ENCODE results near the gene FBXL15.
A peak's percentile ranks its signal among the peaks of the same experiment; 100 is the strongest.
"Not testable (repeated sequence)": the region's sequence is repeated elsewhere in the genome, so short reads cannot be mapped to it uniquely, and the experiment has no call there.

The FBXL15 gene

GRCh38 chr10:102431452-102432124, 11.0 kb downstream of the FBXL15 start:
- no peak for DNase-seq

GRCh38 chr10:102432162-102432950, 11.7 kb downstream of the FBXL15 start, which contains the start of gene CUEDC2:
Gene CUEDC2, minus strand, starts transcription at chr10:102432574. Its CDS starts 7,386 bp downstream, at chr10:102425188.
- peak; percentile 81 for DNase-seq

GRCh38 chr10:102433619-102434046, 13.0 kb downstream of the FBXL15 start:
- DNase-seq = no peak

- DNase-seq = no peak
These were observed 13.9 kb downstream of the FBXL15 start for GRCh38 chr10:102434394-102435132.

GRCh38 chr10:102435133-102435497, 14.5 kb downstream of the FBXL15 start:
- no peak for DNase-seq

GRCh38 chr10:102435529-102436233, 15.0 kb downstream of the FBXL15 start:
- no peak for DNase-seq

GRCh38 chr10:102436312-102436711, 15.7 kb downstream of the FBXL15 start:
- DNase-seq = no peak

- no peak for DNase-seq
These were observed 16.9 kb downstream of the FBXL15 start for GRCh38 chr10:102437515-102437914.

GRCh38 chr10:102438374-102438773, 17.7 kb downstream of the FBXL15 start:
- DNase-seq = no peak

GRCh38 chr10:102444851-102445250, 24.2 kb downstream of the FBXL15 start:
- DNase-seq = no peak

GRCh38 chr10:102449321-102450123, 28.9 kb downstream of the FBXL15 start:
- peak; percentile 59 for DNase-seq

GRCh38 chr10:102450124-102450373, 29.4 kb downstream of the FBXL15 start:
- no peak for DNase-seq

- DNase-seq = peak; percentile 74
These were observed 29.9 kb downstream of the FBXL15 start for GRCh38 chr10:102450374-102451104.

- DNase-seq = no peak
These were observed 30.7 kb downstream of the FBXL15 start, which contains the start of gene C10orf95 for GRCh38 chr10:102451105-102451969. Gene C10orf95, minus strand, starts transcription at chr10:102451543. Its CDS starts 450 bp downstream, at chr10:102451093.

GRCh38 chr10:102452672-102453340, 32.2 kb downstream of the FBXL15 start:
- no peak for DNase-seq

GRCh38 chr10:102453502-102453901, 32.9 kb downstream of the FBXL15 start:
- DNase-seq = no peak

- not testable (repeated sequence) for DNase-seq
These were observed 34.2 kb downstream of the FBXL15 start for GRCh38 chr10:102454662-102455487.

GRCh38 chr10:102455893-102456471, 35.3 kb downstream of the FBXL15 start:
- no peak for DNase-seq
